GM12878 (cell line): Measurements from ENCODE around the gene PPFIA3. TPM values are rescaled to one million over a fixed set of nuclear protein-coding genes. Genes with fewer than 3 reads are reported as not detected.

Experiments
- BACH1 ChIP-seq: fragments of 450-650 bp; IDR thresholded peaks from 2 replicates; pipeline ENCODE4 v1.6.1; 2017; ENCODE audit warnings: mild to moderate bottlenecking, borderline replicate concordance
- CBX3 ChIP-seq: fragments of 200-600 bp; sonication (generic); IDR thresholded peaks from 2 replicates; pipeline ENCODE4 v1.6.1; 2016; ENCODE audit warnings: low read depth, borderline replicate concordance
- CHD1 ChIP-seq: IDR thresholded peaks from 2 replicates; pipeline ENCODE4 v1.6.1; 2012; ENCODE audit warnings: low read depth, low read length, improper control_type of control experiment
- CREB1 ChIP-seq: IDR thresholded peaks from 2 replicates; pipeline ENCODE4 v1.6.1; 2012; ENCODE audit warnings: low read depth, mild to moderate bottlenecking, inconsistent platforms
- HDAC6 ChIP-seq: fragments of 200-600 bp; sonication (generic); IDR thresholded peaks from one replicate; pipeline ENCODE4 v1.8.0; 2017; ENCODE audit warnings: antibody characterized with exemption; ENCODE audit not compliant: unreplicated experiment
- IRF4 ChIP-seq: IDR thresholded peaks from 2 replicates; pipeline ENCODE4 v1.6.1; 2011; ENCODE audit warnings: low read depth, low read length
- JUNB ChIP-seq: IDR thresholded peaks from 2 replicates; pipeline ENCODE4 v1.6.1; 2016; ENCODE audit warnings: antibody characterized with exemption, mild to moderate bottlenecking
- MEF2A ChIP-seq: IDR thresholded peaks from 2 replicates; pipeline ENCODE4 v1.6.1; 2011; ENCODE audit warnings: low read depth, mild to moderate bottlenecking, low read length, moderate library complexity; ENCODE audit not compliant: insufficient read depth
- MEF2B ChIP-seq: fragments of 450-650 bp; IDR thresholded peaks from 2 replicates; pipeline ENCODE4 v1.6.1; 2018; ENCODE audit warnings: mild to moderate bottlenecking, moderate library complexity; ENCODE audit not compliant: partially characterized antibody, poor library complexity, severe bottlenecking
- MYB ChIP-seq: fragments of 150-350 bp; IDR thresholded peaks from 2 replicates; pipeline ENCODE4 v1.6.1; 2014; ENCODE audit warnings: mild to moderate bottlenecking, low read depth, low read length, borderline replicate concordance
- NFYA ChIP-seq: IDR thresholded peaks from 2 replicates; pipeline ENCODE4 v1.6.1; 2011; ENCODE audit warnings: low read depth, mild to moderate bottlenecking, low read length, improper control_type of control experiment, borderline replicate concordance
- NRF1 ChIP-seq: conservative IDR thresholded peaks from 2 replicates; pipeline ENCODE4 v1.6.1; 2011; ENCODE audit warnings: mild to moderate bottlenecking, low read depth, low read length, improper control_type of control experiment
- PAX5 ChIP-seq: IDR thresholded peaks from 2 replicates; pipeline ENCODE4 v1.6.1; 2011; ENCODE audit warnings: low read depth, low read length, borderline replicate concordance
- RAD51 ChIP-seq: fragments of 450-650 bp; IDR thresholded peaks from 2 replicates; pipeline ENCODE4 v1.6.1; 2016; ENCODE audit warnings: moderate library complexity, mild to moderate bottlenecking, inconsistent platforms
- RB1 ChIP-seq: fragments of 450-650 bp; formaldehyde crosslinking; IDR thresholded peaks from 2 replicates; pipeline ENCODE4 v1.6.1; 2017; ENCODE audit warnings: mild to moderate bottlenecking, borderline replicate concordance
- RBBP5 ChIP-seq: fragments of 200-600 bp; sonication (generic); conservative IDR thresholded peaks from 2 replicates; pipeline ENCODE4 v1.6.1; 2016
- RCOR1 ChIP-seq: conservative IDR thresholded peaks from 2 replicates; pipeline ENCODE4 v1.6.1; 2012; ENCODE audit warnings: low read depth, low read length, improper control_type of control experiment
- RFX5 ChIP-seq: IDR thresholded peaks from 2 replicates; pipeline ENCODE4 v1.6.1; 2011; ENCODE audit warnings: low read depth, low read length, improper control_type of control experiment
- RUNX3 ChIP-seq: IDR thresholded peaks from 2 replicates; pipeline ENCODE4 v1.6.1; 2012; ENCODE audit warnings: low read length, inconsistent platforms
- WRNIP1 ChIP-seq: IDR thresholded peaks from 2 replicates; pipeline ENCODE4 v1.6.1; 2011; ENCODE audit warnings: low read depth, low read length, improper control_type of control experiment, borderline replicate concordance
- YBX1 ChIP-seq: fragments of 450-650 bp; IDR thresholded peaks from 2 replicates; pipeline ENCODE4 v1.6.1; 2016; ENCODE audit warnings: antibody characterized with exemption
- polyA plus RNA-seq, 11 experiments: library from polyadenylated mRNA; depleted of rRNA in 4 of 11; unstranded in 6 of 11; stranded (reverse) in 5 of 11; fragments of >200 nt; fragmentation: Nextera tagmentation in 4 of 11; fragmentation: Illumina TruSeq in 1 of 11; extraction: Ambion mirVana in 4 of 11; extraction: Trizol in 1 of 11; gene quantifications; 1 replicate in 1 of 11; 2 replicates in 10 of 11; pipeline versions ENCODE4 v1.2.1 to v1.2.3, GENCODE V29; 2011 to 2016; ENCODE audit warnings: inconsistent platforms in 2 of 11, missing spikeins in 2 of 11, low read depth in 1 of 11
- total RNA-seq, 4 experiments: library from RNA; depleted of rRNA in 3 of 4; stranded (reverse); fragments of >200 nt in 3 of 4; fragmentation: Illumina TruSeq in 1 of 4; extraction: Trizol in 1 of 4; gene quantifications; 2 replicates each; pipeline versions ENCODE4 v1.2.1 to v1.2.3, GENCODE V29; 2013 to 2021
- TF ChIP-seq, protein P1 (sequence below): fragments of 450-650 bp; IDR thresholded peaks from 2 replicates; pipeline ENCODE4 v1.6.1; 2018; ENCODE audit warnings: borderline replicate concordance, mild to moderate bottlenecking; ENCODE audit not compliant: partially characterized antibody
- TF ChIP-seq, protein P2 (sequence below): fragments of 450-650 bp; IDR thresholded peaks from 2 replicates; pipeline ENCODE4 v1.6.1; 2017; ENCODE audit warnings: mild to moderate bottlenecking, moderate library complexity

The PPFIA3 gene
- total and polyA plus RNA-seq, 10 of the 15 experiments (the other 5 are each of a cell fraction or from before 2014, with no cell fraction given): 0.11 to 1.7 (median 0.73) TPM; not detected in 3

DNA sequence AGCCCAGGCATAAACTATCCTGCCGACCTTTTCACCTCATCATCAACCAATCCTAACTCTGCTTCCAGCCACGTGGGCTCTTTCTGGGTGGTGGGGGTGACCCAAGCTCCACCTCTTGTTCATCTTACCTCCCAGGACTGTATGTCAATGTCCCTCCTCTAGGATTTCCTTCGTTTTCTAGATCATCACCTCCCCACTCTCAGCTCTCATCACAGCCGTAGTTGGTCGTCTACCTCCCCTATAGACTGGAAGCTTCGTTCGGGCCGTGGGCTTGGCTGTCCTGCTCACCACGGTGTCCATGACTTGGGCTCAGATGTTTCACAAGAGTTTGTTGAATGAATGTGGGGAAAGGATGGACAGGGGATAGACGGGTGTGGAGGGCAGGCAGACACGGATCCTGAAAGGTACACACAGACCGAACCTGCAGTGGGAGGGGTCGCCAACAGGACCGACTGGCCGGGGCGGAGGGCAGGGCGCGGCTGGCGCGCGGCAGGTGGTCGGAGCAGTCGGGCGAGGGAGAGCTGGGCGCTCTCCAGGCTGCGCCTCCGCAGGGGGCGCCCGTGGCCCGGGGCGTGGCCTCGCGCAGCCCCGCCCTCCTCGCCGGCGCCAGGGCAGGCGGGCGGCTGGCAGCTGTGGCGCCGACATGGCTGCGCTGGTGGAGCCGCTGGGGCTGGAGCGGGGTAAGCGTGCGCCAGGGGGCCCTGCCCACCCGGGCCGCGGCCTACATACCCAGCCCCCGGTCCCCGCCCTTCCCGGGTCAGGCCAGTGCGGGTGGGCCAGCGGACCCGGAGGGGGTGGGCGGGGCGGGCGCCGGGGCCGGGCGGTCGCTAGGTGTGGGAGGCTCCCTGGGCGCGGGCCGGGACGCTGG lies 5.3 kb upstream of the PPFIA3 start, which contains the start of gene LIN7B (continued):
- TF ChIP-seq, protein P1, sequence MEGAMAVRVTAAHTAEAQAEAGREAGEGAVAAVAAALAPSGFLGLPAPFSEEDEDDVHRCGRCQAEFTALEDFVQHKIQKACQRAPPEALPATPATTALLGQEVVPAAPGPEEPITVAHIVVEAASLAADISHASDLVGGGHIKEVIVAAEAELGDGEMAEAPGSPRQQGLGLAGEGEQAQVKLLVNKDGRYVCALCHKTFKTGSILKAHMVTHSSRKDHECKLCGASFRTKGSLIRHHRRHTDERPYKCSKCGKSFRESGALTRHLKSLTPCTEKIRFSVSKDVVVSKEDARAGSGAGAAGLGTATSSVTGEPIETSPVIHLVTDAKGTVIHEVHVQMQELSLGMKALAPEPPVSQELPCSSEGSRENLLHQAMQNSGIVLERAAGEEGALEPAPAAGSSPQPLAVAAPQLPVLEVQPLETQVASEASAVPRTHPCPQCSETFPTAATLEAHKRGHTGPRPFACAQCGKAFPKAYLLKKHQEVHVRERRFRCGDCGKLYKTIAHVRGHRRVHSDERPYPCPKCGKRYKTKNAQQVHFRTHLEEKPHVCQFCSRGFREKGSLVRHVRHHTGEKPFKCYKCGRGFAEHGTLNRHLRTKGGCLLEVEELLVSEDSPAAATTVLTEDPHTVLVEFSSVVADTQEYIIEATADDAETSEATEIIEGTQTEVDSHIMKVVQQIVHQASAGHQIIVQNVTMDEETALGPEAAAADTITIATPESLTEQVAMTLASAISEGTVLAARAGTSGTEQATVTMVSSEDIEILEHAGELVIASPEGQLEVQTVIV: no peak
- no peak for TF ChIP-seq IRF4
- TF ChIP-seq CHD1: no peak
- TF ChIP-seq NFYA: no peak
- no peak for TF ChIP-seq NRF1
- 0 out of 2 replicates have a peak, but pooled peaks have one; percentile 32 for TF ChIP-seq PAX5
- no peak for TF ChIP-seq WRNIP1
- no peak for TF ChIP-seq RBBP5
- TF ChIP-seq MEF2A: no peak
- TF ChIP-seq RB1: 0 out of 2 replicates have a peak, but pooled peaks have one; percentile 45
- no peak; the same call in none of the 2 replicates for TF ChIP-seq BACH1
- no peak for TF ChIP-seq RUNX3
- TF ChIP-seq RAD51: no peak
- TF ChIP-seq MEF2B: no peak
- no peak for TF ChIP-seq HDAC6
- TF ChIP-seq YBX1: no peak
- TF ChIP-seq, protein P2, sequence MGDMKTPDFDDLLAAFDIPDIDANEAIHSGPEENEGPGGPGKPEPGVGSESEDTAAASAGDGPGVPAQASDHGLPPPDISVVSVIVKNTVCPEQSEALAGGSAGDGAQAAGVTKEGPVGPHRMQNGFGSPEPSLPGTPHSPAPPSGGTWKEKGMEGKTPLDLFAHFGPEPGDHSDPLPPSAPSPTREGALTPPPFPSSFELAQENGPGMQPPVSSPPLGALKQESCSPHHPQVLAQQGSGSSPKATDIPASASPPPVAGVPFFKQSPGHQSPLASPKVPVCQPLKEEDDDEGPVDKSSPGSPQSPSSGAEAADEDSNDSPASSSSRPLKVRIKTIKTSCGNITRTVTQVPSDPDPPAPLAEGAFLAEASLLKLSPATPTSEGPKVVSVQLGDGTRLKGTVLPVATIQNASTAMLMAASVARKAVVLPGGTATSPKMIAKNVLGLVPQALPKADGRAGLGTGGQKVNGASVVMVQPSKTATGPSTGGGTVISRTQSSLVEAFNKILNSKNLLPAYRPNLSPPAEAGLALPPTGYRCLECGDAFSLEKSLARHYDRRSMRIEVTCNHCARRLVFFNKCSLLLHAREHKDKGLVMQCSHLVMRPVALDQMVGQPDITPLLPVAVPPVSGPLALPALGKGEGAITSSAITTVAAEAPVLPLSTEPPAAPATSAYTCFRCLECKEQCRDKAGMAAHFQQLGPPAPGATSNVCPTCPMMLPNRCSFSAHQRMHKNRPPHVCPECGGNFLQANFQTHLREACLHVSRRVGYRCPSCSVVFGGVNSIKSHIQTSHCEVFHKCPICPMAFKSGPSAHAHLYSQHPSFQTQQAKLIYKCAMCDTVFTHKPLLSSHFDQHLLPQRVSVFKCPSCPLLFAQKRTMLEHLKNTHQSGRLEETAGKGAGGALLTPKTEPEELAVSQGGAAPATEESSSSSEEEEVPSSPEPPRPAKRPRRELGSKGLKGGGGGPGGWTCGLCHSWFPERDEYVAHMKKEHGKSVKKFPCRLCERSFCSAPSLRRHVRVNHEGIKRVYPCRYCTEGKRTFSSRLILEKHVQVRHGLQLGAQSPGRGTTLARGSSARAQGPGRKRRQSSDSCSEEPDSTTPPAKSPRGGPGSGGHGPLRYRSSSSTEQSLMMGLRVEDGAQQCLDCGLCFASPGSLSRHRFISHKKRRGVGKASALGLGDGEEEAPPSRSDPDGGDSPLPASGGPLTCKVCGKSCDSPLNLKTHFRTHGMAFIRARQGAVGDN: 0 out of 2 replicates have a peak, but pooled peaks have one; percentile 49
- no peak for TF ChIP-seq RFX5
- no peak for TF ChIP-seq JUNB
- TF ChIP-seq CREB1: no peak
- TF ChIP-seq RCOR1: no peak
- no peak for TF ChIP-seq MYB
- TF ChIP-seq CBX3: no peak
